Transverse colon (tissue), 4 donors: Measurements from ENCODE around the gene CMTR1. TPM values are rescaled to one million over a fixed set of nuclear protein-coding genes. Genes with fewer than 3 reads are reported as not detected.
"Not testable (repeated sequence)": the region's sequence is repeated elsewhere in the genome, so short reads cannot be mapped to it uniquely, and the experiment has no call there.

Experiments
- DNase-seq: peaks from one replicate; pipeline ENCODE4 v3.0.0-alpha.2; 2019
- H3K27ac ChIP-seq, 4 donors: fragments of 200-600 bp; sonication (generic); 2 replicates each; pipeline ENCODE4 v1.5.1; 2016 to 2018; ENCODE audit warnings: inconsistent platforms in 4 of 4
- H3K27me3 ChIP-seq: fragments of 200-600 bp; sonication (generic); 2 replicates; pipeline ENCODE4 v1.5.1; 2017; ENCODE audit warnings: inconsistent platforms
- H3K36me3 ChIP-seq, 4 donors: fragments of 200-600 bp; sonication (generic); 2 replicates each; pipeline ENCODE4 v1.5.1; 2017 to 2019; ENCODE audit warnings: inconsistent platforms in 4 of 4
- H3K4me1 ChIP-seq, 4 donors: fragments of 200-600 bp; sonication (generic); 2 replicates each; pipeline ENCODE4 v1.5.1; 2017 to 2020; ENCODE audit warnings: inconsistent platforms in 4 of 4
- H3K4me3 ChIP-seq, 4 donors: fragments of 200-600 bp; sonication (generic); 1 replicate in 1 of 4; 2 replicates in 3 of 4; pipeline versions ENCODE4 v1.5.1 to v1.6.1; 2017 to 2019; ENCODE audit warnings: inconsistent platforms in 4 of 4
- H3K9me3 ChIP-seq, 2 donors: fragments of 200-600 bp; sonication (generic); 2 replicates each; pipeline ENCODE4 v1.5.1; 2017 to 2019; ENCODE audit warnings: inconsistent platforms in 2 of 2
- CTCF ChIP-seq, 5 experiments: fragments of 200-600 bp in 3 of 5; fragments of 450-650 bp in 2 of 5; sonication (generic) in 3 of 5; IDR thresholded peaks; 1 replicate in 2 of 5; 2 replicates in 3 of 5; pipeline ENCODE4 v1.5.1; 2016 to 2017; ENCODE audit warnings: antibody characterized with exemption in 5 of 5, inconsistent platforms in 3 of 5, mild to moderate bottlenecking in 2 of 5, moderate library complexity in 1 of 5
- EP300 ChIP-seq: sonication (generic); formaldehyde crosslinking; IDR thresholded peaks from one replicate; pipeline ENCODE4 v1.6.1; 2017; ENCODE audit warnings: antibody characterized with exemption, low read depth
- POLR2A ChIP-seq: fragments of 450-650 bp; IDR thresholded peaks from one replicate; pipeline ENCODE4 v1.6.1; 2016; ENCODE audit warnings: antibody characterized with exemption, mild to moderate bottlenecking, moderate library complexity
- POLR2AphosphoS5 ChIP-seq, 3 donors: sonication (generic); formaldehyde crosslinking; IDR thresholded peaks; one replicate each; pipeline ENCODE4 v1.6.1; 2016; ENCODE audit warnings: antibody characterized with exemption in 3 of 3
- WGBS, 2 donors: methylation state at CpG; one replicate each; pipeline ENCODE4 v1.1.5; 2018; ENCODE audit warnings: low coverage in 1 of 2; 5-methylcytosine and 5-hydroxymethylcytosine counted together
- in situ Hi-C, 4 donors: fragments of 200-750 bp; cut with MboI; loops; one replicate each; pipeline versions ENCODE4 v1.15.0 to v1.15.1; 2017; ENCODE audit warnings: low sequenced_read_pairs in 3 of 4, low pct_ligation_motif_present in 1 of 4, low pct_unique_long_range_greater_than_20kb in 1 of 4
- intact Hi-C: fragments of 100-400 bp; cut with DNase I; formaldehyde crosslinking; loops from one replicate; pipeline ENCODE4 v1.15.1; 2023; ENCODE audit warnings: low total_unique reads
- total RNA-seq, 4 donors: library from RNA; depleted of rRNA; stranded (reverse); fragments of >200 nt; gene quantifications; one replicate each; pipeline ENCODE4 v1.1.0, GENCODE V29; 2016

CMTR1 gene
- total RNA-seq, 4 donors from 2014 or later: 16.5 to 40.6 (median 24.9) TPM

- no peak for DNase-seq
- in situ Hi-C loops: no loop called here
- intact Hi-C loops: no loop called here
- H3K4me1 ChIP-seq: no peaks in the 10 kb centered on the region
- no peak overlapping the region for H3K27ac ChIP-seq
- WGBS, 2 donors: 47 to 64% methylated on average over 3 to 4 of the region's 4 CpGs
- no peak for TF ChIP-seq POLR2AphosphoS5 (IDR thresholded peaks at IDR 0.05)
- H3K4me3 ChIP-seq: no peak overlapping the region
- H3K27me3 ChIP-seq: no peaks in the 10 kb centered on the region
- no peaks in the 10 kb centered on the region for H3K9me3 ChIP-seq
- no peaks in the 10 kb centered on the region for H3K36me3 ChIP-seq
Measured at GRCh38 chr6:37399795-37400490, 33.1 kb upstream of the CMTR1 start.

- intact Hi-C loops, H3K36me3 ChIP-seq, H3K27me3 ChIP-seq, H3K4me3 ChIP-seq, H3K27ac ChIP-seq, H3K4me1 ChIP-seq, DNase-seq, H3K9me3 ChIP-seq, in situ Hi-C loops: not testable (repeated sequence)
Measured at GRCh38 chr6:37401658-37402057, 31.4 kb upstream of the CMTR1 start.

GRCh38 chr6:37406726-37407341, 26.2 kb upstream of the CMTR1 start:
- DNase-seq: no peak
- Histone ChIP-seq H3K36me3 (no peaks in the 10 kb centered on the region), H3K27ac (no peak overlapping the region), H3K9me3 (no peaks in the 10 kb centered on the region), H3K4me3 (no peak overlapping the region), H3K4me1 (no peaks in the 10 kb centered on the region), H3K27me3 (no peaks in the 10 kb centered on the region)
- intact Hi-C loops (no loop called here), in situ Hi-C loops (no loop called here)
- WGBS, 2 donors: 57 to 71% methylated on average over 3 of the region's 3 CpGs
- no peak for TF ChIP-seq CTCF (IDR thresholded peaks at IDR 0.05)
- TF ChIP-seq POLR2A: no peak
- TF ChIP-seq EP300: no peak
- no peak for TF ChIP-seq POLR2AphosphoS5 (IDR thresholded peaks at IDR 0.05)

GRCh38 chr6:37407948-37408347, 25.1 kb upstream of the CMTR1 start:
- H3K9me3 ChIP-seq: no peaks in the 10 kb centered on the region
- 68 to 74% methylated on average over 5 of the region's 5 CpGs for WGBS, 2 donors
- intact Hi-C loops: no loop called here
- H3K27ac ChIP-seq: no peak overlapping the region
- H3K27me3 ChIP-seq: no peaks in the 10 kb centered on the region
- TF ChIP-seq CTCF (IDR thresholded peaks at IDR 0.05): no peak
- no peak for TF ChIP-seq POLR2AphosphoS5 (IDR thresholded peaks at IDR 0.05)
- no peak for TF ChIP-seq POLR2A
- no peak for TF ChIP-seq EP300
- H3K4me3 ChIP-seq: no peak overlapping the region
- in situ Hi-C loops: no loop called here
- no peak for DNase-seq
- H3K4me1 ChIP-seq: no peaks in the 10 kb centered on the region
- H3K36me3 ChIP-seq: no peaks in the 10 kb centered on the region

GRCh38 chr6:37409501-37409900, 23.5 kb upstream of the CMTR1 start:
- intact Hi-C loops (no loop called here), in situ Hi-C loops (no loop called here)
- Histone ChIP-seq H3K9me3 (no peaks in the 10 kb centered on the region), H3K27ac (no peak overlapping the region), H3K36me3 (no peaks in the 10 kb centered on the region), H3K4me1 (no peaks in the 10 kb centered on the region), H3K4me3 (no peak overlapping the region), H3K27me3 (no peaks in the 10 kb centered on the region)
- TF ChIP-seq POLR2AphosphoS5 (IDR thresholded peaks at IDR 0.05): no peak
- TF ChIP-seq EP300: no peak
- TF ChIP-seq POLR2A: no peak
- TF ChIP-seq CTCF (IDR thresholded peaks at IDR 0.05): no peak
- DNase-seq: no peak
- 78 to 97% methylated on average over 1 of the region's 1 CpG for WGBS, 2 donors
